H9 (cell line): ENCODE measurements around the gene LHFPL6. TPM values are rescaled to one million over a fixed set of nuclear protein-coding genes. Genes with fewer than 3 reads are reported as not detected.

Experiments
- DNase-seq: peaks from one replicate; pipeline ENCODE4 v3.0.0-alpha.2; 2017
- H2AFZ ChIP-seq: one replicate; pipeline ENCODE4 v1.6.1; 2013; ENCODE audit warnings: mild to moderate bottlenecking, low read length, control low read depth, moderate library complexity
- H2AK5ac ChIP-seq: 2 replicates; pipeline ENCODE4 v1.6.1; 2013; ENCODE audit warnings: low read length, control low read depth, mixed read lengths; ENCODE audit not compliant: insufficient read length
- H2BK120ac ChIP-seq: one replicate; pipeline ENCODE4 v1.6.1; 2013; ENCODE audit warnings: low read depth, mild to moderate bottlenecking, low read length, control low read depth, inconsistent platforms; ENCODE audit not compliant: poor library complexity, severe bottlenecking
- H2BK12ac ChIP-seq: 2 replicates; pipeline ENCODE4 v1.6.1; 2013; ENCODE audit warnings: low read length, control low read depth, mixed read lengths, low read depth; ENCODE audit not compliant: insufficient read length
- H2BK15ac ChIP-seq: 2 replicates; pipeline ENCODE4 v1.6.1; 2013; ENCODE audit warnings: low read depth, low read length, control low read depth
- H2BK20ac ChIP-seq: one replicate; pipeline ENCODE4 v1.6.1; 2013; ENCODE audit warnings: low read depth, mild to moderate bottlenecking, low read length, control low read depth, inconsistent platforms; ENCODE audit not compliant: poor library complexity, severe bottlenecking
- H2BK5ac ChIP-seq: 2 replicates; pipeline ENCODE4 v1.6.1; 2013; ENCODE audit warnings: low read length, control low read depth, mixed read lengths; ENCODE audit not compliant: insufficient read length
- H3K14ac ChIP-seq: 2 replicates; pipeline ENCODE4 v1.6.1; 2013; ENCODE audit warnings: low read length, control low read depth; ENCODE audit not compliant: insufficient read depth
- H3K18ac ChIP-seq: 2 replicates; pipeline ENCODE4 v1.6.1; 2013; ENCODE audit warnings: low read depth, mild to moderate bottlenecking, mixed read lengths, low read length, control low read depth; ENCODE audit not compliant: insufficient read length
- H3K23ac ChIP-seq: 2 replicates; pipeline ENCODE4 v1.6.1; 2013; ENCODE audit warnings: low read length, control low read depth, mixed read lengths, low read depth; ENCODE audit not compliant: insufficient read length
- H3K23me2 ChIP-seq: 2 replicates; pipeline ENCODE4 v1.6.1; 2013; ENCODE audit warnings: low read depth, mild to moderate bottlenecking, mixed read lengths, low read length, control low read depth; ENCODE audit not compliant: insufficient read length, poor library complexity, severe bottlenecking
- H3K27ac ChIP-seq: 2 replicates; pipeline ENCODE4 v1.5.1; 2013; ENCODE audit warnings: low read length, control low read depth, mixed read lengths, low read depth; ENCODE audit not compliant: insufficient read length
- H3K27me3 ChIP-seq: 2 replicates; pipeline ENCODE4 v1.6.1; 2013; ENCODE audit warnings: low read length, control low read depth, inconsistent platforms; ENCODE audit not compliant: insufficient read depth
- H3K4ac ChIP-seq: 2 replicates; pipeline ENCODE4 v1.6.1; 2013; ENCODE audit warnings: low read depth, mild to moderate bottlenecking, control low read depth, inconsistent platforms, low read length, moderate library complexity
- H3K4me1 ChIP-seq: 2 replicates; pipeline ENCODE4 v1.6.1; 2013; ENCODE audit warnings: low read length, control low read depth, inconsistent platforms; ENCODE audit not compliant: insufficient read depth
- H3K4me2 ChIP-seq: 2 replicates; pipeline ENCODE4 v1.6.1; 2013; ENCODE audit warnings: low read length, control low read depth, mixed read lengths; ENCODE audit not compliant: insufficient read length, insufficient read depth
- H3K56ac ChIP-seq: 2 replicates; pipeline ENCODE4 v1.6.1; 2013; ENCODE audit warnings: low read depth, mild to moderate bottlenecking, mixed read lengths, low read length, control low read depth; ENCODE audit not compliant: insufficient read length
- H3K79me1 ChIP-seq: 2 replicates; pipeline ENCODE4 v1.6.1; 2013; ENCODE audit warnings: low read depth, mild to moderate bottlenecking, moderate library complexity, low read length, control low read depth, inconsistent platforms; ENCODE audit not compliant: insufficient read depth, poor library complexity, severe bottlenecking
- H3K79me2 ChIP-seq: 2 replicates; pipeline ENCODE4 v1.6.1; 2013; ENCODE audit warnings: low read length, control low read depth, inconsistent platforms; ENCODE audit not compliant: insufficient read depth
- H3K9ac ChIP-seq: 2 replicates; pipeline ENCODE4 v1.6.1; 2013; ENCODE audit warnings: low read length, control low read depth, mixed read lengths; ENCODE audit not compliant: insufficient read length; ENCODE audit errors: extremely low read depth
- H3K9me3 ChIP-seq: one replicate; pipeline ENCODE4 v1.6.1; 2013; ENCODE audit warnings: low read depth, low read length, inconsistent platforms; ENCODE audit not compliant: control insufficient read depth
- H3T11ph ChIP-seq: one replicate; pipeline ENCODE4 v1.6.1; 2013; ENCODE audit warnings: mild to moderate bottlenecking, low read length, control low read depth, inconsistent platforms
- H4K20me1 ChIP-seq: one replicate; pipeline ENCODE4 v1.6.1; 2013; ENCODE audit not compliant: control insufficient read depth, insufficient read length, insufficient read depth
- H4K5ac ChIP-seq: 2 replicates; pipeline ENCODE4 v1.6.1; 2013; ENCODE audit warnings: low read depth, mild to moderate bottlenecking, mixed read lengths, low read length, control low read depth; ENCODE audit not compliant: insufficient read length
- H4K8ac ChIP-seq: replicated peaks from 2 replicates; pipeline ENCODE4 v1.6.1; 2013; ENCODE audit warnings: low read length, control low read depth, mixed read lengths, low read depth; ENCODE audit not compliant: insufficient read length
- H4K91ac ChIP-seq: 2 replicates; pipeline ENCODE4 v1.6.1; 2013; ENCODE audit warnings: low read depth, mild to moderate bottlenecking, moderate library complexity, mixed read lengths, low read length, control low read depth; ENCODE audit not compliant: insufficient read length
- H3K27ac Mint-ChIP-seq, 3 experiments: 2 replicates in 2 of 3; 3 replicates in 1 of 3; pipeline ENCODE4 v1.8.0; 2020 to 2021; ENCODE audit warnings: mixed read lengths in 3 of 3, mild to moderate bottlenecking in 1 of 3, moderate library complexity in 1 of 3
- H3K27me3 Mint-ChIP-seq: 2 replicates; pipeline ENCODE4 v1.8.0; 2021; ENCODE audit warnings: low read depth, mild to moderate bottlenecking, moderate library complexity, mixed read lengths
- H3K36me3 Mint-ChIP-seq, 3 experiments: 2 replicates in 2 of 3; 3 replicates in 1 of 3; pipeline ENCODE4 v1.8.0; 2020 to 2021; ENCODE audit warnings: low read depth in 3 of 3, mixed read lengths in 3 of 3; ENCODE audit not compliant: insufficient read depth in 1 of 3
- H3K4me1 Mint-ChIP-seq, 2 experiments: 2 replicates each; pipeline ENCODE4 v1.8.0; 2020; ENCODE audit warnings: mixed read lengths in 2 of 2
- H3K4me3 Mint-ChIP-seq, 2 experiments: 2 replicates in 1 of 2; 3 replicates in 1 of 2; pipeline ENCODE4 v1.8.0; 2020 to 2021; ENCODE audit warnings: mild to moderate bottlenecking in 2 of 2, mixed read lengths in 2 of 2, moderate library complexity in 1 of 2
- H3K9me3 Mint-ChIP-seq, 2 experiments: 2 replicates in 1 of 2; 3 replicates in 1 of 2; pipeline ENCODE4 v1.8.0; 2020; ENCODE audit warnings: mild to moderate bottlenecking in 2 of 2, mixed read lengths in 2 of 2, moderate library complexity in 1 of 2
- CTCF ChIP-seq: fragments of 200-600 bp; sonication (generic); conservative IDR thresholded peaks from 3 replicates; pipeline ENCODE4 v1.8.0; 2021; ENCODE audit warnings: antibody characterized with exemption, mild to moderate bottlenecking
- WGBS: extraction: QIAGEN DNeasy Blood & Tissue Kit; methylation state at CpG from one replicate; pipeline ENCODE4 v1.1.7; 2013; ENCODE audit warnings: missing lambda C conversion rate, low lambda C conversion rate, mixed read lengths; ENCODE audit not compliant: insufficient read length; ENCODE audit errors: extremely low coverage; 5-methylcytosine and 5-hydroxymethylcytosine counted together
- total RNA-seq: library from RNA; stranded (reverse); gene quantifications from 2 replicates; pipeline ENCODE4 v1.2.1, GENCODE V29; 2021

The LHFPL6 gene
- total RNA-seq, 1 experiment from 2014 or later = 3.5 TPM

- Histone ChIP-seq H2BK120ac (no peak overlapping the region), H3K14ac (no peak overlapping the region), H3K23ac (no peak overlapping the region), H2AK5ac (no peak overlapping the region), H3K4me2 (no peak overlapping the region), H4K5ac (no peak overlapping the region), H3K9ac (no peak overlapping the region), H2BK12ac (no peak overlapping the region), H4K20me1 (no peaks in the 10 kb centered on the region), H3K56ac (no peak overlapping the region), H3K18ac (no peak overlapping the region), H2BK20ac (no peak overlapping the region), H4K91ac (no peak overlapping the region), H3K4ac (no peak overlapping the region), H3K27ac (no peak overlapping the region), H3K27me3 (no peaks in the 10 kb centered on the region), H3K23me2 (no peaks in the 10 kb centered on the region), H3T11ph (no peak overlapping the region), H3K9me3 (no peaks in the 10 kb centered on the region), H4K8ac (no peak overlapping the region), H2BK15ac (no peak overlapping the region), H2AFZ (no peak overlapping the region), H2BK5ac (no peak overlapping the region), H3K79me2 (no peaks in the 10 kb centered on the region), H3K79me1 (no peaks in the 10 kb centered on the region), H3K4me1 (no peaks in the 10 kb centered on the region)
- H3K36me3 Mint-ChIP-seq = no peaks in the 10 kb centered on the region
- no peak overlapping the region for H3K27ac Mint-ChIP-seq
- H3K4me3 Mint-ChIP-seq = no peak overlapping the region
- no peak for DNase-seq
- peaks cover 15% of the 10 kb centered on the region for H3K27me3 Mint-ChIP-seq
- peaks cover 3 to 5% of the 10 kb centered on the region in 2 experiments; a peak in 3 of 4 replicates for H3K4me1 Mint-ChIP-seq
- TF ChIP-seq CTCF = no peak
- H3K9me3 Mint-ChIP-seq = no peaks in the 10 kb centered on the region
- no CpG with 5 or more reads among the region's 8 CpGs for WGBS
Observed at GRCh38 chr13:39526499-39526898, 76.5 kb downstream of the LHFPL6 start.
